Gastrocnemius medialis (tissue), 4 donors: Measurements from ENCODE around the gene ABTB2.

Experiments
- POLR2A ChIP-seq, 2 donors: fragments of 450-650 bp; IDR thresholded peaks; one replicate each; pipeline ENCODE4 v1.6.1; 2017; ENCODE audit warnings: antibody characterized with exemption in 2 of 2, mild to moderate bottlenecking in 2 of 2, moderate library complexity in 2 of 2
- TF ChIP-seq, protein P1 (sequence below), 5 experiments: fragments of 450-650 bp in 3 of 5; fragments of 200-600 bp in 2 of 5; sonication (generic) in 2 of 5; IDR thresholded peaks in 4 of 5; conservative IDR thresholded peaks in 1 of 5; 1 replicate in 4 of 5; 2 replicates in 1 of 5; pipeline ENCODE4 v1.5.1; 2016 to 2019; ENCODE audit warnings: antibody characterized with exemption in 5 of 5, mild to moderate bottlenecking in 3 of 5, moderate library complexity in 3 of 5

DNA sequence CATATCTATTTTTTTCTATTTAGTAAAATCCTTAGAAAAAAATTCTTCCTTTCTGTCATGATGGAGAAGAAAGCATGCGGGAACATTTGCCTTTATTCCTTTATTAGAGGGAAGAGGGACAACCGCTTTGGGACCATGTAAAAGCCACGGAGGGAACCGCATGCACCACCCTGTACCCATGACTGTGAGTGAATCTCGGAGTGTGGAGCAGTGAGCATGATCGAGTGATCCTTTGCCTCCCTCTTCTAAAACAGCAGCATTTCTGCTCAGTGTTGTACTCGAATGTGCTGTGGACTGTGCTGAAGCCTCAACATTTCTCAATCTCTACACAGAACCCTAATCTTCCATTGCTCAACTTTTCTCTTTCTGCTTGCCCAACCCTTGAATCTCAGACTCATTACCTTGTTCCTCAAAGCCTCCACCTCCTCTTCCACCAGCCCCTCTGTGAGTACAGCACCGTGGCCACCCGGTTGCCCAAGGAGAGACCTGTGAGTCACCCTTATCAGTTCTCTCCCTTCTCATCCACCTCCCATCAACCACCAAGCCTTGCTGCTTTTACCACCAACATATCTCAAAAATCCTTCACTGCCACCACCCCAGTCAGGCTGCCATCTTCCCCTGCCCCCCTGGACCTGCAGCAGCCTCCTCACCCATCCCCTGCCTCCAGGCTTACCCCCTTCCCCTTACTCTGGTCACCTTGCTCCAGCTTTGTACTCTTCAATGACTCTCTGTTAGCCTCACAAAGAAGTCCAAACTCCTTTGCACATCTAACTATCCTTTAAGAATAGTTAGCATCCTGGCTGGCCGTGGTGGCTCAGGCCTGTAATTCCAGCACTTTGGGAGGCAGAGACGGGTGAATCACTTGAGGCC lies 149.3 kb downstream of the ABTB2 start:
- TF ChIP-seq, protein P1, sequence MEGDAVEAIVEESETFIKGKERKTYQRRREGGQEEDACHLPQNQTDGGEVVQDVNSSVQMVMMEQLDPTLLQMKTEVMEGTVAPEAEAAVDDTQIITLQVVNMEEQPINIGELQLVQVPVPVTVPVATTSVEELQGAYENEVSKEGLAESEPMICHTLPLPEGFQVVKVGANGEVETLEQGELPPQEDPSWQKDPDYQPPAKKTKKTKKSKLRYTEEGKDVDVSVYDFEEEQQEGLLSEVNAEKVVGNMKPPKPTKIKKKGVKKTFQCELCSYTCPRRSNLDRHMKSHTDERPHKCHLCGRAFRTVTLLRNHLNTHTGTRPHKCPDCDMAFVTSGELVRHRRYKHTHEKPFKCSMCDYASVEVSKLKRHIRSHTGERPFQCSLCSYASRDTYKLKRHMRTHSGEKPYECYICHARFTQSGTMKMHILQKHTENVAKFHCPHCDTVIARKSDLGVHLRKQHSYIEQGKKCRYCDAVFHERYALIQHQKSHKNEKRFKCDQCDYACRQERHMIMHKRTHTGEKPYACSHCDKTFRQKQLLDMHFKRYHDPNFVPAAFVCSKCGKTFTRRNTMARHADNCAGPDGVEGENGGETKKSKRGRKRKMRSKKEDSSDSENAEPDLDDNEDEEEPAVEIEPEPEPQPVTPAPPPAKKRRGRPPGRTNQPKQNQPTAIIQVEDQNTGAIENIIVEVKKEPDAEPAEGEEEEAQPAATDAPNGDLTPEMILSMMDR (IDR thresholded peaks at IDR 0.05 in 4 of 5, conservative IDR thresholded peaks at IDR 0.05 in 1 of 5): no peak
- no peak for TF ChIP-seq POLR2A (IDR thresholded peaks at IDR 0.05)
